ENCODE data around the gene KRTAP9-2.
"Not testable (repeated sequence)": the region's sequence is repeated elsewhere in the genome, so short reads cannot be mapped to it uniquely, and the experiment has no call there.

Gene KRTAP9-2

GRCh38 chr17:41237116-41237515, 10.7 kb downstream of the KRTAP9-2 start:
- not testable (repeated sequence) for DNase-seq

- DNase-seq: not testable (repeated sequence)
These were observed 11.5 kb downstream of the KRTAP9-2 start, which contains the start of gene KRTAP9-8 for GRCh38 chr17:41237949-41238437. Gene KRTAP9-8, plus strand, starts transcription at chr17:41237999. Its CDS starts 53 bp downstream, at chr17:41238052.

- DNase-seq: not testable (repeated sequence)
These were observed 20.7 kb downstream of the KRTAP9-2 start for GRCh38 chr17:41246995-41247787.

DNA sequence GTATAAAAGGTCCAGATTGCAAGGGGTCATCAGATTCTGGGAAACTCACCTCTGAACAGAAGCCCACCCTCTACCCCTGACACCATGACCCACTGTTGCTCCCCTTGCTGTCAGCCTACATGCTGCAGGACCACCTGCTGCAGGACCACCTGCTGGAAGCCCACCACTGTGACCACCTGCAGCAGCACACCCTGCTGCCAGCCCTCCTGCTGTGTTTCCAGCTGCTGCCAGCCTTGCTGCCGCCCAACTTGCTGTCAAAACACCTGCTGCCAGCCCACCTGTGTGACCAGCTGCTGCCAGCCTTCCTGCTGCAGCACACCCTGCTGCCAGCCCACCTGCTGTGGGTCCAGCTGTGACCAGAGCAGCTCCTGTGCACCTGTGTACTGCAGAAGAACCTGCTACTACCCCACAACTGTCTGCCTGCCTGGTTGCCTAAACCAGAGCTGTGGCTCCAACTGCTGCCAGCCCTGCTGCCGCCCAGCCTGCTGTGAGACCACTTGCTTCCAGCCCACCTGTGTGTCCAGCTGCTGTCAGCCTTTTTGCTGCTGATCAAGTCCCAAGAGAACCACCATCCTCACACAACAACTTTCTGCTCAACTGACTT, 23.3 kb downstream of the KRTAP9-2 start, which contains the start of gene KRTAP9-4:
Gene KRTAP9-4, plus strand, starts transcription at position 51 of the 604 bp plus-strand sequence. Its CDS starts 34 bp downstream, at position 85.
- DNase-seq: not testable (repeated sequence)

- no peak for DNase-seq
These were observed 24.8 kb downstream of the KRTAP9-2 start for GRCh38 chr17:41251261-41251660.

- DNase-seq: no peak
These were observed 28.4 kb downstream of the KRTAP9-2 start for GRCh38 chr17:41254861-41255260.

DNA sequence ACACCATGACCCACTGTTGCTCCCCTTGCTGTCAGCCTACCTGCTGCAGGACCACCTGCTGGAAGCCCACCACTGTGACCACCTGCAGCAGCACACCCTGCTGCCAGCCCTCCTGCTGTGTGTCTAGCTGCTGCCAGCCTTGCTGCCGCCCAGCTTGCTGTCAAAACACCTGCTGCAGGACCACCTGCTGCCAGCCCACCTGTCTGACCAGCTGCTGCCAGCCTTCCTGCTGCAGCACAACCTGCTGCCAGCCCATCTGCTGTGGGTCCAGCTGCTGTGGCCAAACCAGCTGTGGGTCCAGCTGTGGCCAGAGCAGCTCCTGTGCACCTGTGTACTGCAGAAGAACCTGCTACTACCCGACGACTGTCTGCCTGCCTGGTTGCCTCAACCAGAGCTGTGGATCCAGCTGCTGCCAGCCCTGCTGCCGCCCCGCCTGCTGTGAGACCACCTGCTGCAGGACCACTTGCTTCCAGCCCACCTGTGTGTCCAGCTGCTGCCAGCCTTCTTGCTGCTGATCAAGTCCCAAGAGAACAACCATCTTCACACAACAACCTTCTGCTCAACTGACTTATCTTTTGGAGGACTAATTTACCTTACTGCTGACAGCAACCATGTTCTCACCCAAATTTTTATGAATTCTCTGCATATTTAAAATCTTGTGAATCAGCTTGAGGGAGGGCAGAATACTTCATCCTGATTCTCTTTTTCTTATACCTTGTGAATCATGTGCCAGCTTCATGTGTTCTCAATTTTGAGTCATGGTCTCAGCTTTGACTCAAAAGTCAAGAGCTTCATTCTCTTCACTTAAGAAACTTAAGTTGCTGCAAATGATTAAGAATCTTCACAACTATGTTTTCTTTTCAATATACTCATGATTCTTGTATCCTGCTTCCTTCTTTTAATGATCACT, 29.2 kb downstream of the KRTAP9-2 start, which contains the start of gene KRTAP9-9:
Gene KRTAP9-9, plus strand, starts transcription at position 4 of the 910 bp plus-strand sequence.
- DNase-seq: not testable (repeated sequence)

DNA sequence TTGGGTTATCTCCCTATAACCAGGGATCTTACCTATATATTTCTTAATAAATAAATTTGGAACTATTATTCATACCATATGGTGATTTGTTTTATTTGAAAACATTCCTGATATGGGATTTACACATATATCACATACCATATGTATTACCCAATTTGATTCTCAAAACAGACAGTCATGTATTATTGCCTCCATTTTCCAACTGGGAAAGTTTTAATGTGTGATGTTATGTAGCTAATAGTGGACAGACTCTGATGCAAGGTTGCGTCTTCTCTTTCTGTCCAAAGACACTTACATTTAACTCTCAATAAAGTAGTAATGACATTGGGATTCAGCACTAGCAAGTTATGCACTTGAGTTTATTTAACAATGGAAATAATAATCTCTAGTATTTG, 29.8 kb downstream of the KRTAP9-2 start:
- no peak for DNase-seq

- DNase-seq: no peak
These were observed 32.0 kb downstream of the KRTAP9-2 start for GRCh38 chr17:41258406-41258805.

GRCh38 chr17:41263212-41263611, 36.8 kb downstream of the KRTAP9-2 start:
- DNase-seq: no peak

DNA sequence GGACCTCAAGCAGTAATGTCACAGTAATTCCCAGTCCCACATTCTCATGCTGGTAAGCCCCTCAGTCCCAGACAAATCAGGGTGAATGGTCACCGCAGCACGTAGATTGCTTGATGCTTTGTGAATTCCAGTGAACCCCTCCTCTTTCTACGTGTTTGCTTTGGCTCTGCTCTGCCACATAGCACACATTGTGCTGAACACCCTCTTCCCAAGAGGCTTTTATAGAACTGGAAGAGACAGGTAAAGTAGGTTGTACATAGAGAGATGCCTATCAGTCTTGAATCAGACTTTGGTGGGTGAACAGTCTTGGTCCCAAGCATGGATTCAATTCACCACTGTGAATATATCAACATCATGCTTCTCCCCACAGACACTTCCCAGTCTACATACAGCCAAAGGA, 38.2 kb downstream of the KRTAP9-2 start:
- no peak for DNase-seq

GRCh38 chr17:41265078-41265477, 38.6 kb downstream of the KRTAP9-2 start, which contains the start of gene KRTAP9-6:
Gene KRTAP9-6, plus strand, starts transcription at chr17:41265378. Its CDS starts 0 bp downstream, at chr17:41265378.
- DNase-seq: no peak

DNA sequence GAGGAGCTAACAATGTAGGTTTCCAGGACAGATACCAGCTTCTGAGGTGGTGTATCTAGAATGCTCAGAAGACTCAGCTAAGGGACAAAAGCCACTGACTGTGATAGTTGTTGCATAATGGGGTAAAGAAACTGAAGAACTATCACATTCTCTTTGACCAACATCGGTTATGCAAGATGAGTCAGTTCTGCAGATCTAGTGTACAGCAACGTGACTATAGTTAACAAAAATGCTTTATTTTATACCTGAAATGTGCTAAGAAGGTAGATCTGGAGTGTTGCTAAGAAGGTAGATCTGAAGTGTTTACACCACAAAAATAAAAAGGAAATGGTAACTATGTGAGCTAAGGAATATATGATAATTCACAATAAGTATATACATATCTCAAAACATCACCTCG, 41.3 kb downstream of the KRTAP9-2 start:
- DNase-seq: no peak

GRCh38 chr17:41271323-41271722, 44.9 kb downstream of the KRTAP9-2 start:
- DNase-seq: not testable (repeated sequence)

DNA sequence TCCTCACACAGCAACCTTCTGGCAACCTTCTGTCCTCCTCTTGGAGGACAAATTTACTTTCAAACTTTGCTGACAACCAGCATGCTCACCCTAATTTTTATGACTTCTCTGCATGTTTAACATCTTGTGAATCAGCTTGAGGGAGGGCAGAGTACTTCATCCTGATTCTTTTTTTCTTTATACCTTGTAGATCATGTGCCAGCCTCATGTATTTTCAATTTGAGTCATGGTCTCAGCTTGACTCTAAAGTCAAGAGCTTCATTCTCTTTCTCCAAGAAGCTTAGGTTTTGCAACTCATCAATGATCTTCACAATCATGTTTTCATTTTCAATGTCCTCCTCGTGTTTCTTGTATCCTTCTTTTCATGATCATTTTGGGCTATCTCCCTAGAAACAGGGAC, 45.4 kb downstream of the KRTAP9-2 start:
- no peak for DNase-seq

DNA sequence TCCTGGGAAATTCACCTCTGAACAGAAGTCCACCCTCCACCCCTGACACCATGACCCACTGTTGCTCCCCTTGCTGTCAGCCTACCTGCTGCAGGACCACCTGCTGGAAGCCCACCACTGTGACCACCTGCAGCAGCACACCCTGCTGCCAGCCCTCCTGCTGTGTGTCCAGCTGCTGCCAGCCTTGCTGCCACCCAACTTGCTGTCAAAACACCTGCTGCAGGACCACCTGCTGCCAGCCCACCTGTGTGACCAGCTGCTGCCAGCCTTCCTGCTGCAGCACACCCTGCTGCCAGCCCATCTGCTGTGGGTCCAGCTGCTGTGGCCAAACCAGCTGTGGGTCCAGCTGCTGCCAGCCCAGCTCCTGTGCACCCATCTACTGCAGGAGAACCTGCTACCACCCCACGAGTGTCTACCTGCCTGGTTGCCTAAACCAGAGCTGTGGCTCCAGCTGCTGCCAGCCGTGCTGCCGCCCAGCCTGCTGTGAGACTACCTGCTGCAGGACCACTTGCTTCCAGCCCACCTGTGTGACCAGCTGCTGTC, 49.3 kb downstream of the KRTAP9-2 start, which contains the start of gene KRTAP9-7:
Gene KRTAP9-7, plus strand, starts transcription at position 51 of the 543 bp plus-strand sequence. Its CDS starts 0 bp downstream, at position 51.
- not testable (repeated sequence) for DNase-seq
